ENCODE results near the gene HIP1.

- no peak for TF ChIP-seq HMG20A (CRISPR knock-in tag; conservative IDR thresholded peaks at IDR 0.05)
- no peak for TF ChIP-seq NFE2 (IDR thresholded peaks at IDR 0.05; ENCODE audit: low read depth)
- no peak for TF ChIP-seq SRF (CRISPR knock-in tag; IDR thresholded peaks at IDR 0.05)
- no peak for TF ChIP-seq PKNOX1 (IDR thresholded peaks at IDR 0.05)
- TF ChIP-seq ZZZ3 (IDR thresholded peaks at IDR 0.05), result no peak
- TF ChIP-seq HNRNPLL (IDR thresholded peaks at IDR 0.05; ENCODE audit: low read depth, low read length, poor library complexity, severe bottlenecking), result no peak
Measured at GRCh38 chr7:75635036-75635435, 103.7 kb downstream of the HIP1 start.
